ENCODE data around the gene PRAME.
"Not testable (repeated sequence)": the region's sequence is repeated elsewhere in the genome, so short reads cannot be mapped to it uniquely, and the experiment has no call there.

Gene PRAME

GRCh38 chr22:22553735-22554586 is 5.1 kb downstream of the PRAME start:
- no peak for DNase-seq (ENCODE audit: extremely low read depth in 1 of 2, low read depth in 1 of 2)

DNA sequence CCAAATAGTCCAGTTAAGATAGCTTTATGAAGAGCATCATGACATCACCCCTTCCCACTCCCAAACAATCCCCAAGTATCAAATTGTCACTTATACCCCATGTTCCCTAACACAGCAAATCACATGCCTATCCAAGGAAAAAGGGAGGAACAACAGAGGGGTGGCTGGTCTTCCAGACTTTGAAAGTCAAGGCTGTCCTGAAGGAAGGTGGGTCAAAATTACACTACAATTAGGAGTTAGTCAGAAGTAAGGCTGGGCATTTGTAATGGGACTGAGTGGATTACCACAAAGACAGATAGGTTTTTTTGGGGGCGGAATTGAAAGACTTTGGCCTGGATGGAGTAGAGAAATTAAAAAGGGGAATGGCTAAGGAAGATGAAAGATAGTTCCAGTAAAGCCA is 5.9 kb downstream of the PRAME start:
- no peak for DNase-seq (ENCODE audit: extremely low read depth in 1 of 2, low read depth in 1 of 2)

DNA sequence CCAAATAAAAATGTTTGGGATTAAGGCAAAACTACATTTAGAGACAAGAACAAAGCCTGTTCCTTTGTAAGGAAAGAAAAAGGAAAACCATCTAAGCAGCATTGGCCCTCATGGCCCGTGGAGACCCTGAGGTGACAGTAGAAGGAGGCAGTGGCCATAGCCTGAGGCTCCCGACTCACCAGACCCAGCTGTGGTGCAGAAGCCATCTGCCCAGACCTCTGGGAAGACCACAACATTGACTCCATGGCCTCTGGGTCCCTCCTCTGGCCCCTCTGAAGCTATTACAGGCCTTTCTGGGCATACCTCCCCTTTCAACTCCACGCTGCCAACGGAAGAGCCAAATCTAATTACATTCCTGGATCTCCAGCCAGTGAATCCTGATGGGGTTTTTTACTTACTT is 6.4 kb downstream of the PRAME start:
- DNase-seq (ENCODE audit: extremely low read depth in 1 of 2, low read depth in 1 of 2) = no peak

- DNase-seq (ENCODE audit: extremely low read depth in 1 of 2, low read depth in 1 of 2) = no peak
Measured at GRCh38 chr22:22550789-22551434, 8.2 kb downstream of the PRAME start.

GRCh38 chr22:22548910-22549309 is 10.2 kb downstream of the PRAME start:
- DNase-seq (ENCODE audit: extremely low read depth in 1 of 2, low read depth in 1 of 2) = no peak

DNA sequence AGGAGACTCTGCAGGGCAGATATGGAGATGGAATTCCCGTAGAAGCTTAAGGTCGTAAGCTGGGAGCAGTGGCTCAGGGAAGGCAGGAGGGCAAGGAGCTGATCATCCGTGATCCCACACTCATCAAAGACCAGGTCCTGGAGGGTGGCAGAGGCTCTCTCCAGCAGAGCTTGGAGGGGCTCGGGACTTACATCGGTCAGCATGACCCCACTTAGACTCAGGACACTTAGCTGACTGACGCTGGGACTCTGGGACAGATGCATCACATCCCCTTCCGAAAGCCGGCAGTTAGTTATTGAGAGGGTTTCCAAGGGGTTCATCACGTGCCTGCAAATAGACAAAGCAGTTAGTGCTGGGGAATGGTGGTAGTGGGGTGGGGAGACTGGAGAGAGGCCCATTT is 10.7 kb downstream of the PRAME start:
- no peak for DNase-seq (ENCODE audit: extremely low read depth in 1 of 2, low read depth in 1 of 2)

GRCh38 chr22:22547692-22548300 is 11.3 kb downstream of the PRAME start:
- DNase-seq (ENCODE audit: extremely low read depth in 1 of 2, low read depth in 1 of 2) = no peak

DNA sequence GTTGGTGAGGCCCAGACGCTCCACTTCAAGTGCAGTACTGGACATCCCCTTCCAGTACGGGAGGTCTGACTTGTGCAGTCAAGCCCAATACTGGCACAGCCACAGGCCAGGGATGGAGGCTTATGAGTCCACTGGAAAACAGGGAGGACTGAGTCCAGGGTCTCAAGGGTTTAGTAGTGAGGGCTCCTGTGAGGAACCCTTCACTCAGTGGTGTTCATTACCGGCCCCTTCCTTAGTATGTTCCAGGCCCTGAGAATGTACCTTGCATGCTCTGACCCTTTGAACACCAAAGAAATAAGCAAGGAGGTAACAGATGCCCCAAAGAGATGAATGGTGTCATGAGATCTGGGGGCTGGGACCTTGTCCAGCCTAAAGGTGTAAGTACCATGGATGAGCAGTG is 11.8 kb downstream of the PRAME start:
- DNase-seq (ENCODE audit: extremely low read depth in 1 of 2, low read depth in 1 of 2) = no peak

- no peak for DNase-seq (ENCODE audit: extremely low read depth in 1 of 2, low read depth in 1 of 2)
Measured at GRCh38 chr22:22546490-22546889, 12.6 kb downstream of the PRAME start.

DNA sequence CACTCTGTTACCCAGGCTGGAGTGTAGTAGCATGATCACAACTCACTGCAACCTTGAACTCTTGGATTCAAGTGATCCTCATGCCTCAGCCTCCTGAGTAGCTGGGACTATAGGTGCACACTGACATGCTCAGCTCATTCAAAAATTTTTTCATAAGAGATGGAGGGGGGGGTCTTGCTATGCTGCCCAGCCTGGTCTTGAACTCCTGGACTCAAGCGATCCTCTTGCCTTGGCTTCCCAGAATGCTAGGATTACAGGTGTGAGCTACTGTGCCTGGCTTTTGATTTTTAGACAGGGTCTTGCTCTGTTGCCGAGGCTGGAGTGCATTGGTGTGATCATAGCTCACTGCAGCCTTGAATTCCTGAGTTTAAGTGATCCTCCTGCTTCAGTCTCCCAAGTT is 14.0 kb downstream of the PRAME start:
- no peak for DNase-seq (ENCODE audit: extremely low read depth in 1 of 2, low read depth in 1 of 2)

GRCh38 chr22:22538226-22538989 is 20.7 kb downstream of the PRAME start:
- DNase-seq (ENCODE audit: extremely low read depth in 1 of 2, low read depth in 1 of 2) = no peak

DNA sequence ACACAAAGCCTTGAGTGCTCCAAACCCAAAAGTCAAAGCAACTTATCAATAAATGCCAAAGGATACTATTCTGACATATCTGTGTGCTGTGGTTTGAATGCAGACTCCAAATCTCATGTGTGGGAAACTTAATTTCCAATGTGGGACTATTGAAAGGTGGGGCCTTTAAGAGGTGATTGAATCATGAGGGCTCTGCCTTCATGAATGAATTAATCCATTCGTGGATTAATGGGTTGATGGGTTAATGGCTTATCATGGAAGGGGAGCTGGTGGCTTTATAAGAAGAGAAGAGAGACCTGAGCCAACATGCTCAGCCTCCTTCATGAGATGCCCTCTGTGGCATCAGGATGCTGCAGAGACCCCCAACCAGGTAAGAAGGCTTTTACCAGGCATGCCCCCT is 22.1 kb downstream of the PRAME start:
- DNase-seq (ENCODE audit: extremely low read depth in 1 of 2, low read depth in 1 of 2) = no peak

GRCh38 chr22:22536515-22536914 is 22.6 kb downstream of the PRAME start:
- no peak for DNase-seq (ENCODE audit: extremely low read depth in 1 of 2, low read depth in 1 of 2)

DNA sequence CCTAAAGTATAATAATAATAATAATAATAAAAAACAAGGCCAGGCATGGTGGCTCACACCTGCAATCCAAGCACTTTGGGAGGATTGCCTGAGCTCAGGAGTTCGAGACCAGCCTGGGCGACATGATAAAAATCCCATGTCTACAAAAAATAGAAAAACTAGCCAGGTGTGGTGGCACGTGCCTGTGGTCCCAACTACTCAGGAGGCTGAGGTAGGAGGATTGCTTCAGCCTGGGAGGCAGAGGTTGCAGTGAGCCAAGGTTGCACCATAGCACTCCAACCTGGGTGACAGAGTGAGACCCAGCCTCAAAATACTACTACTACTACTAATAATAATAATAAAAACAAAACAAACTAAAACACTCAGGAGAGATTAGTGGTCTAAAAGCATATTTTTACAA is 23.4 kb downstream of the PRAME start:
- no peak for DNase-seq (ENCODE audit: extremely low read depth in 1 of 2, low read depth in 1 of 2)

GRCh38 chr22:22534604-22535415 is 24.3 kb downstream of the PRAME start:
- DNase-seq (ENCODE audit: extremely low read depth in 1 of 2, low read depth in 1 of 2) = no peak

DNA sequence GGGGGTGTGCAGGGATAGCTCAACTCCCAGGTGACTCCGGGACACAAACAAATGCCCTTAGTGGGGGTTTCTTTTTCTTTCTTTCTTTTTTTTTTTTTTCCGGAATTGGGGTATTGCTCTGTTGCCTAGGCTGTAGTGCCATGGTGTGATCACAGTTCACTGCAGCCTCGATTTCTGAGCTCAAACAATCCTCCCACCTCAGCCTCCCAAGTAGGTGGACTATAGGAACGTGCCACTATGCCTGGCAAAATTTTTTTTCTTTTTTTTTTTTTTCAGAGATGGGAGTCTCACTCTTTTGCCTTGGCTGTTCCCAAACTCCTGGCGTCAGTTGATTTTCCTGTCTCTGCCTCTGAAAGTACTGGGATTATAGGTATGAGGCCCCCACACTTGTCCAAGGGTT is 25.2 kb downstream of the PRAME start:
- DNase-seq (ENCODE audit: extremely low read depth in 1 of 2, low read depth in 1 of 2) = no peak

- DNase-seq (ENCODE audit: extremely low read depth in 1 of 2, low read depth in 1 of 2) = no peak
Measured at GRCh38 chr22:22533417-22533816, 25.6 kb downstream of the PRAME start.

- not testable (repeated sequence) for DNase-seq (ENCODE audit: extremely low read depth in 1 of 2, low read depth in 1 of 2)
Measured at GRCh38 chr22:22532547-22533071, 26.5 kb downstream of the PRAME start.

DNA sequence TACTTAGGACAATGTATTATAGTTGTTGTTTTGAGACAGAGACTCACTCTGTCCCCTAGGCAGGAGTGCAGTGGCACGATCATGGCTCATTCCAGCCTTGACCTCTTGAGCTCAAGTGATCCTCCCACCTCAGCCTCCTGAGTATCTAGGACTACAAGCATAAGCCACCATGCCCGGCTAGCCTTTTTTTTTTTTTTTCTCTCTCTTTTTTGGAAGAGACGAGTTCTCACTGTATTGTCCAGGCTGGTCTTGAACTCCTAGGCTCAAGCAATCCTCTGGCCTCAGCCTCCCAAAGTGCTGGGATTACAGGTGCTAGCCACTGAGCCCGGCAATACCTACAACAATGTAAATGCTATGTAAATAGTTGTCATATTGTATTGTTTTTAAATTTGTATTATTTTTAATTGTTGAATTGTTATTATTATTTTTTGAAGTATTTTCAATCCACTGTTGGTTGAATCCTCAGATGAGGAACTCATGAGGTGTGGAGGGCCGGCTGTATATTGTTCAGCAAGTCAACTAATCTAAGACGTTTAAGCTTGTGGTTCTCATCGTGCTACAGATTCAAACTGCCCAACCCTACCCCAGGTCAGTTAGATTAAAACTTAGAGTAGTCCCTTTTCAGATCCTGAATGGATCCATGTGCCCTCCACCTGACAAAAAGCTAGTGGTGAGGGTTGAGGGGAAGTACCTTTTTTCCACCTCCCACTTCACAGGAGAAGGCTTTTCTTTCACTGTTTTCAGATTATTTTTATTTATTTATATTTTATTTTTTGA is 27.1 kb downstream of the PRAME start:
- no peak for DNase-seq (ENCODE audit: extremely low read depth in 1 of 2, low read depth in 1 of 2)
